ENCODE results near the gene PPP2R5C. TPM values are rescaled to one million over a fixed set of nuclear protein-coding genes. Genes with fewer than 3 reads are reported as not detected.

Gene PPP2R5C
- total RNA-seq, 1 experiment from 2014 or later = 96.1 TPM

GRCh38 chr14:101856536-101856935 lies 95.0 kb downstream of the PPP2R5C start:
- no peak overlapping the region for H2AFZ ChIP-seq (ENCODE audit: low read length)
- no peak overlapping the region for H3K9ac ChIP-seq (ENCODE audit: low read length)
- no peak overlapping the region for H3K27ac ChIP-seq (ENCODE audit: low read length)
- BruUV-seq (replicated peaks) = no TSS peak
- no peaks in the 10 kb centered on the region for H3K4me1 ChIP-seq (ENCODE audit: insufficient read depth, low read length)
- TF ChIP-seq EZH2phosphoT487 (IDR thresholded peaks at IDR 0.05; ENCODE audit: borderline replicate concordance, low read length) = no peak
- no peak for TF ChIP-seq CTCF (conservative IDR thresholded peaks at IDR 0.05; ENCODE audit: low read depth, low read length)
- no peaks in the 10 kb centered on the region for H3K27me3 ChIP-seq (ENCODE audit: low read length)
- no peaks in the 10 kb centered on the region for H3K9me2 ChIP-seq (replicated peaks; ENCODE audit: low read length)
- no peaks in the 10 kb centered on the region for H3F3A ChIP-seq (ENCODE audit: low read length, unreplicated experiment)
- intact Hi-C loops (cut with micrococcal nuclease) = no loop called here
- no peak overlapping the region for H3K4me3 ChIP-seq (ENCODE audit: low read length)
- DNase-seq (no peak), ATAC-seq (no peak)
- ChIA-PET POLR2A (ENCODE audit: unreplicated experiment) (no interaction called here), CTCF (no interaction called here)
- no peaks in the 10 kb centered on the region for H3K9me3 ChIP-seq (ENCODE audit: low read length)
- H4K20me1 ChIP-seq (ENCODE audit: low read length) = peaks cover 4% of the 10 kb centered on the region; the same call in 1 of the 2 replicates
- peaks cover 7% of the 10 kb centered on the region; the same call in 1 of the 2 replicates for H3K36me3 ChIP-seq (ENCODE audit: low read depth, low read length)
- no peak overlapping the region for H3K4me2 ChIP-seq (ENCODE audit: low read length)
- H3K79me2 ChIP-seq (ENCODE audit: low read length) = peaks cover 50% of the 10 kb centered on the region

DNA sequence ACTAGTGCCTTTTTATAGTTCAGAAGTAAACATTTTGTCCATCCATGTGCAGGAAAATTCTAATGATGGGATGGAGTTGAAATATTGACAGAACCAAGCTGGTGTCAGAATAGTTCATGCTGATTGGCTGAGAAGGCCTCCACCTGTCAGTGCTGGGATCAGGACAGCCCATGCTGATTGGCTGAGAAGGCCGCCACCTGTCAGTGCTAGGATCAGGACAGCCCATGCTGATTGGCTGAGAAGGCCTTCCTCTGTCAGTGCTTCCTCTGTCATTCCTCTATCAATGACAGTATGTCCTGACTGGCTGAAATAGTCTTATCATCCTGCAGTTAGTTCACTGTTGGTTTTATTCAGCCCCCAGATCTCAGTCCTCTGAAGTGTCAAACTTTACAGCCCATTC lies 95.7 kb downstream of the PPP2R5C start:
- H3K4me1 ChIP-seq (ENCODE audit: insufficient read depth, low read length) = peaks cover 6% of the 10 kb centered on the region
- peaks cover 4% of the 10 kb centered on the region; the same call in 1 of the 2 replicates for H4K20me1 ChIP-seq (ENCODE audit: low read length)
- intact Hi-C loops (cut with micrococcal nuclease) = no loop called here
- CTCF ChIA-PET = no interaction called here
- TF ChIP-seq CTCF (conservative IDR thresholded peaks at IDR 0.05; ENCODE audit: low read depth, low read length) (no peak), EZH2phosphoT487 (IDR thresholded peaks at IDR 0.05; ENCODE audit: borderline replicate concordance, low read length) (no peak), EZH2 (IDR thresholded peaks at IDR 0.05; ENCODE audit: low read length, unreplicated experiment) (no peak)
- no peak overlapping the region for H3K9ac ChIP-seq (ENCODE audit: low read length)
- peak; percentile 17 for DNase-seq
- BruUV-seq (replicated peaks) = no TSS peak
- H3K27me3 ChIP-seq (ENCODE audit: low read length) = no peaks in the 10 kb centered on the region
- no peaks in the 10 kb centered on the region for H3K9me3 ChIP-seq (ENCODE audit: low read length)
- POLR2A ChIA-PET (ENCODE audit: unreplicated experiment) = no interaction called here
- peaks cover 7% of the 10 kb centered on the region; the same call in 1 of the 2 replicates for H3K36me3 ChIP-seq (ENCODE audit: low read depth, low read length)
- peaks cover 47% of the 10 kb centered on the region for H3K79me2 ChIP-seq (ENCODE audit: low read length)
- H3K27ac ChIP-seq (ENCODE audit: low read length) = no peak overlapping the region
- no peak overlapping the region for H3K4me2 ChIP-seq (ENCODE audit: low read length)
- H2AFZ ChIP-seq (ENCODE audit: low read length) = no peak overlapping the region
- H3K9me2 ChIP-seq (replicated peaks; ENCODE audit: low read length) = no peaks in the 10 kb centered on the region
- no peak overlapping the region for H3K4me3 ChIP-seq (ENCODE audit: low read length)
- peak; percentile 32; the same call in 1 of the 2 replicates for ATAC-seq
- H3F3A ChIP-seq (ENCODE audit: low read length, unreplicated experiment) = no peaks in the 10 kb centered on the region

GRCh38 chr14:101858791-101859537 lies 97.5 kb downstream of the PPP2R5C start:
- intact Hi-C loops (cut with micrococcal nuclease) = no loop called here
- ChIA-PET POLR2A (ENCODE audit: unreplicated experiment) (no interaction called here), CTCF (no interaction called here)
- DNase-seq (no peak), ATAC-seq (no peak)
- no peaks in the 10 kb centered on the region for H4K20me1 ChIP-seq (ENCODE audit: low read length)
- H3K4me2 ChIP-seq (ENCODE audit: low read length) = no peak overlapping the region
- no peaks in the 10 kb centered on the region for H3F3A ChIP-seq (ENCODE audit: low read length, unreplicated experiment)
- no peaks in the 10 kb centered on the region for H3K9me3 ChIP-seq (ENCODE audit: low read length)
- no peak overlapping the region for H3K27ac ChIP-seq (ENCODE audit: low read length)
- no peaks in the 10 kb centered on the region for H3K9me2 ChIP-seq (replicated peaks; ENCODE audit: low read length)
- no peak overlapping the region for H2AFZ ChIP-seq (ENCODE audit: low read length)
- no TSS peak for BruUV-seq (replicated peaks)
- peaks cover 7% of the 10 kb centered on the region; the same call in 1 of the 2 replicates for H3K36me3 ChIP-seq (ENCODE audit: low read depth, low read length)
- peaks cover 9% of the 10 kb centered on the region for H3K4me1 ChIP-seq (ENCODE audit: insufficient read depth, low read length)
- H3K27me3 ChIP-seq (ENCODE audit: low read length) = no peaks in the 10 kb centered on the region
- no peak overlapping the region for H3K4me3 ChIP-seq (ENCODE audit: low read length)
- no peak overlapping the region for H3K9ac ChIP-seq (ENCODE audit: low read length)
- TF ChIP-seq CTCF (conservative IDR thresholded peaks at IDR 0.05; ENCODE audit: low read depth, low read length) (no peak), EZH2phosphoT487 (IDR thresholded peaks at IDR 0.05; ENCODE audit: borderline replicate concordance, low read length) (no peak), EZH2 (IDR thresholded peaks at IDR 0.05; ENCODE audit: low read length, unreplicated experiment) (no peak)
- H3K79me2 ChIP-seq (ENCODE audit: low read length) = peaks cover 32% of the 10 kb centered on the region; the same call in 1 of the 2 replicates
